Esophagus mucosa (tissue), 1 donor: ENCODE measurements around the gene PSMC6. TPM values are rescaled to one million over a fixed set of nuclear protein-coding genes. Genes with fewer than 3 reads are reported as not detected.

ENCODE experiments used
- total RNA-seq: library from RNA; stranded (reverse); gene quantifications from one replicate; pipeline ENCODE4 v1.2.4, GENCODE V29; 2023
- donor health status: DM: yes; HTN: yes; CAD: no.

Gene PSMC6
- total RNA-seq, 1 donor from 2014 or later = 66.8 TPM

Other genes with a start within 250 kb of the PSMC6 start
- gene TXNDC16, start 154.7 kb upstream of the PSMC6 start, total RNA-seq = 3.5 TPM
- gene GPR137C, start 154.4 kb upstream of the PSMC6 start, total RNA-seq = 0.16 TPM
- 271 TPM for gene ERO1A, start 11.6 kb upstream of the PSMC6 start, total RNA-seq
- gene STYX, start 23.0 kb downstream of the PSMC6 start, total RNA-seq = 13.7 TPM
- 18.2 TPM for gene GNPNAT1, start 84.4 kb downstream of the PSMC6 start, total RNA-seq
- 4.1 TPM for gene FERMT2, start 243.8 kb downstream of the PSMC6 start, total RNA-seq